Cardiac fibroblast (primary cell): ENCODE measurements around the gene SLMAP.
"Not testable (repeated sequence)": the region's sequence is repeated elsewhere in the genome, so short reads cannot be mapped to it uniquely, and the experiment has no call there.

Experiments
- DNase-seq, 2 donors: peaks; one replicate each; pipeline versions ENCODE4 v3.0.0 to v3.0.0-alpha.2; 2010; ENCODE audit warnings: low read depth in 2 of 2
- H3K4me3 ChIP-seq, 2 donors: replicated peaks in 1 of 2; 1 replicate in 1 of 2; 2 replicates in 1 of 2; pipeline ENCODE4 v1.5.1; 2011; ENCODE audit warnings: low read depth in 2 of 2, low read length in 2 of 2, mild to moderate bottlenecking in 2 of 2, moderate library complexity in 1 of 2
- TF ChIP-seq, protein P1 (sequence below): IDR thresholded peaks from one replicate; pipeline ENCODE4 v1.5.1; 2011; ENCODE audit warnings: low read depth, mild to moderate bottlenecking, low read length, inconsistent platforms

The SLMAP gene

DNA sequence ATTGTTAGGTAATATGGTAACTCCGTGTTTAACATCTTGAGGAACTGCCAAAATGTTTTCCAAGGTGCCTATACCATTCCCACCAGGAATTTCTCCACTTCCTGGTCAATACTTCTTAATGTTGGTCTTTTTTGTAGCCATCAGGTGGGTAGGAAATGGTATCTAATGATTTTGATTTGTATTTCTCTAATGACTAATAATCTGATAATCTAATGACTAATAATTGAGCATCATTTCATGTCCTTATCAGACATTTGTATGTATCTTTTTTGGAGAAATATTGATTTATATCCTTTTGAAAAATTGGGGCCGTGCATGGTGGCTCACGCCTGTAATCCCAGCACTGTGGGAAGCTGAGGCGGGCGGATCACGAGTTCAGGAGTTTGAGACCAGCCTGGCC is 38.8 kb downstream of the SLMAP start:
- TF ChIP-seq, protein P1, sequence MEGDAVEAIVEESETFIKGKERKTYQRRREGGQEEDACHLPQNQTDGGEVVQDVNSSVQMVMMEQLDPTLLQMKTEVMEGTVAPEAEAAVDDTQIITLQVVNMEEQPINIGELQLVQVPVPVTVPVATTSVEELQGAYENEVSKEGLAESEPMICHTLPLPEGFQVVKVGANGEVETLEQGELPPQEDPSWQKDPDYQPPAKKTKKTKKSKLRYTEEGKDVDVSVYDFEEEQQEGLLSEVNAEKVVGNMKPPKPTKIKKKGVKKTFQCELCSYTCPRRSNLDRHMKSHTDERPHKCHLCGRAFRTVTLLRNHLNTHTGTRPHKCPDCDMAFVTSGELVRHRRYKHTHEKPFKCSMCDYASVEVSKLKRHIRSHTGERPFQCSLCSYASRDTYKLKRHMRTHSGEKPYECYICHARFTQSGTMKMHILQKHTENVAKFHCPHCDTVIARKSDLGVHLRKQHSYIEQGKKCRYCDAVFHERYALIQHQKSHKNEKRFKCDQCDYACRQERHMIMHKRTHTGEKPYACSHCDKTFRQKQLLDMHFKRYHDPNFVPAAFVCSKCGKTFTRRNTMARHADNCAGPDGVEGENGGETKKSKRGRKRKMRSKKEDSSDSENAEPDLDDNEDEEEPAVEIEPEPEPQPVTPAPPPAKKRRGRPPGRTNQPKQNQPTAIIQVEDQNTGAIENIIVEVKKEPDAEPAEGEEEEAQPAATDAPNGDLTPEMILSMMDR = no peak
- H3K4me3 ChIP-seq = no peak overlapping the region
- DNase-seq = no peak

DNA sequence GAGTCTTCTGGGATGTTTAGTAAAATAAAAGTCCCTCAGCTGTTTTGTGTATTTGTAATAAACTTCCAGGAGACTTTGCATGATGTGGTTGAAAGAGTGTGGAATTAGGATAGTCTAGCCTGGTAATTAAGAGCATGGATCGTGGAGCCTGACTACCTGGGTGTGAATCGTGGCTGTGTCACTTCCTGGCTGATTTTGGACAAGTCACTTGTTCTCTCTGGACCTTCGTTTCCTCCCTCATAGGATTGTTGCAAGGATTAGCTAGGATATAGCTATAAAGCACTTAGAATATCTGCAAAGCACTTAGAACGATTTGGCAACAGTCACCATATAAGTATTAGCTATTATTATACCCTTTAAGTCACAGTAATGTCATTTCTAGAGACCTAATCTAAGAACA is 40.2 kb downstream of the SLMAP start:
- peak in 1 of 2 donors; percentile 33 for DNase-seq
- H3K4me3 ChIP-seq = no peak overlapping the region
- TF ChIP-seq, protein P1 = no peak

DNA sequence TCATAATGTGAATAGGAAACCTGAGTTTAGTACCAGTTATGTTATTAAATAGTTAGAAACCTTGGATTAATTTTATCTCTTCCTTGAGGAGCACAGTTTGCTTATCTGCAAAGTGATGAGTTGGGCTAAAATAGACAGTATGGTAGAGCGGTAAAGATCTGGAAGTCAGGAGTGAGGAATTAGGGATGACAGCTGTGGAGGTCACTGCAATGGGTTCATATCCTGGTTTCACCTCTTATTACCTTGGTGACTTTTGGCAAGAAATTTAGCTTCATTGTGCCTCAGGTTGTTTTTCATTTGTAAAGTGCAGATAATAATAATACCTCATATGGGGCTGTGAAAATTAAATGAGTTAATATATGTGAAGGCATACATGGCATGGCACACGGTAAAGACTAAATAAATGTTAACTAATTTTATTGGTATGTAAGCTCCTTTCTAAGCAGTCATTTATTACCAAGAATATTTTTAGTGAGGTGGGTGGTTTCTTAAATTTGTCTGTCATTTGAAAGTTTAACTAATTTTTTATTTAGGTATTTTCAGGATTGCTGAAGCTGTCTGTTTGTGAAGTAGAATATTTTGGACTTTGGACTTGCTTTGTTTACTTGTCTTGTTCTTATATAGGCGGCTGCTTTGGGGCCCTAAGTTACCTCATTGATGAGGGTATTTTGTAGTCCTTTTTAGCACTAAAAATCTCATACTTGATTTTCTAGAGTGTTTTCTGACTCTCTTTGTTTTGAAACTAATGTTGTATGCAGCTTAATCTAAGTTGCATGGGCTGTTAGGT is 41.8 kb downstream of the SLMAP start:
- TF ChIP-seq, protein P1 = no peak
- DNase-seq = no peak
- no peak overlapping the region for H3K4me3 ChIP-seq

DNA sequence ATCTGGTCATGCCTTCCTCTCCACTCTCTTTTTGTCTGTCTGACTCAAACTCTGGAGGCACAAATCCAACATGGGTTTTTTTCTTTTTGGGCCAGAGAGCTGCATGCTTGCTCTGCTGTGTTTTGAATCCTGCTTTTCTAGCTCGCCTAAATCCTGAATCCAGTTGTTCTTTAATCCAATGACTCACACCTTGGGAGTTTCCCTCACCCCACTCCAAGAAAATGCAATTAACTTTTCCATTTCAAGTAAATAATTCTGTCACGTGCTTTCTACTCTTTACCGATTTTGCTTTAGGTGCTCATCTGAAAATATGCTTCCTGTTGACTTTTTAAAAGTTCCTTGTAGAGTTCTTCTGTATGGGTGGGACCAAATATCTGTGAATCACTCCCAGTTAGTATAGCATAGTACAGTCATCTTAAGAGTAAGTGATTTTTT is 47.6 kb downstream of the SLMAP start:
- H3K4me3 ChIP-seq = peak overlapping the region in 1 of 2 donors; percentile 11
- TF ChIP-seq, protein P1 = no peak
- DNase-seq = peak; percentile 89 to 94

DNA sequence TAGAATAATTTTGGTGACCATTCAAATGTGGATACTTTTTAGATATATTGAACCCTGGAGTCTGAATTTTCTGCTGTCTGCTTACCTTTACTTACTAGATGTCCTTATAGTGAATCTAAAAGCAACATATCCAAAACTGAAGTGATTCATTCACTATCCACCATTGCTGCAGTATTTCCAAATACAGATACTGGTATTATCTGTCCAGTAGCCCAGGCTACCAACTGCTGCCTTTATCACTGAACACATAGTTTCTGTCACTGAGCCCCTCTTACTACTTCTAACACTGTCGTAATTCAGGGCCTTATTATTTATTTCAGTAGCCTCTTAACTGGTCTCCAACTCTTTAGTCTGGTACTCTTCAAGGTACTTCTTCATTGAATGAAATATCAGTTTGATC is 49.2 kb downstream of the SLMAP start:
- TF ChIP-seq, protein P1 = no peak
- no peak for DNase-seq
- H3K4me3 ChIP-seq = no peak overlapping the region

DNA sequence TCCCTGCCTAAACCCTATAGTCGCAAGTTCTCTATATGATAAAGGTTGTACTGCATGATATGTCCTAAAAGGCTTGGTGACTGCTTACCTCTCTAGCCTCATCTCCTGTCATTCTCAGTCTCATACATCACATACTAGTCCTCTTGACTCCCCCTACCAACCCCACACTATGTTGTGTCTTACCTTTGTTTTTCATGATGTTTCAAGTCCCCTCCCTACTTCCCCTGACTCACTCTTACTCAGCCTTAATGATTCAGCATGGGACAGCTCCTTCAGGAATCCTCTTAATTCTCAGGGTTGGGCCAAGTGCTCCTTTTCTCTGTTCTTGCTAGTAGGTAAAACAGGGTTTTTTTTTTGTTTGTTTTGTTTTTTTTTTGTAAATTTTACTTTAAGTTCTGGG is 49.6 kb downstream of the SLMAP start:
- TF ChIP-seq, protein P1 = no peak

DNA sequence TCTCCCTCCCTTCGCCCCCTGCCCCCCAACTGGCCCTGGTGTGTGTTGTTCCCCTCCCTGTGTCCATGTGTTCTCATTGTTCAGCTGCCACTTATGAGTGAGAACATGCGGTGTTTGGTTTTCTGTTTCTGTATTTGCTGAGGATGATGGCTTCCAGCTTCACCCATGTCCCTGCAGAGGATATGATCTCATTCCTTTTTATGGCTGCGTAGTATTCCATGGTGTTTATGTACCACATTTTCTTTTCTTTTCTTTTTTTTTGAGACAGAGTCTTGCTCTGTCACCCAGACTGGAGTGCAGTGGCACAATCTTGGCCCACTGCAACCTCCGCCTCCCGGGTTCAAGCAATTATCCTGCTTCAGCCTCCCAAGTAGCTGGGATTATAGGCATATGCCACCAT is 50.1 kb downstream of the SLMAP start:
- not testable (repeated sequence) for DNase-seq, H3K4me3 ChIP-seq

More for the DNA sequence above, 49.6 kb downstream of the SLMAP start:
- H3K4me3 ChIP-seq = no peak overlapping the region
- peak; percentile 58 to 93 for DNase-seq
